PFSK-1 (cell line): ENCODE results near the gene AFAP1L1.

Experiments
- TAF1 ChIP-seq: IDR thresholded peaks from 2 replicates; pipeline ENCODE4 v1.6.1; 2012; ENCODE audit warnings: low read length, control low read depth, borderline replicate concordance; ENCODE audit not compliant: insufficient read depth
- TF ChIP-seq, protein P1 (sequence below), 2 experiments: IDR thresholded peaks; 2 replicates each; pipeline versions ENCODE4 v1.6.1 to v1.8.0; 2011 to 2012; ENCODE audit warnings: low read depth in 2 of 2, low read length in 2 of 2, control low read depth in 1 of 2, inconsistent platforms in 1 of 2, mild to moderate bottlenecking in 1 of 2, moderate library complexity in 1 of 2; ENCODE audit not compliant: insufficient read depth in 1 of 2

DNA sequence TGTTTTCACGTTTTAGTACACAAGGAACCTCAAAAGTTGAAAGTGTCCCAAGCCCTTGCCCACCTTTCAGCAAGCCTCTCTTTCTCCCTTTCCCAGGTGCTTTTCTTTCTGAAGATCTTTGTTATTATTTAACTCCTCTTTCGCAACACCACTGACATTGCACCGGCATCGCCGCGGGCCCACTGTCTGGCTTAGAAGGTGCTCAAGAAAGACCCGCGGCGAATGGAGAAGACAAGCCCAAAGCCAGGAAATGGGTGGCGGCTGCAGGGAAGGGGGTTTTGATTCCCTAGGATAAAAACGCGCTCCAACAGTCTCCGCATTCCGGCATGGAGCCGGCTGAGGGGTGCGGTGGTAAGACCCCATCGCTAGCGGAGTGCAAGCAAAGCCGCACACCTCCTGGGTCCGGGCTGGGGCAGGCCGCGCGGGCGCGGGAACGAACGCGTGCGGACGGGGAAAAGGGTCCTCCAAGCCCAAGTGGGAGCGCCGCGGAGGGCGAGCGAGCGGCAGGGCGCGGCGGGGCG, 404 bp upstream of the AFAP1L1 start:
- no peak for TF ChIP-seq TAF1
- TF ChIP-seq, protein P1, sequence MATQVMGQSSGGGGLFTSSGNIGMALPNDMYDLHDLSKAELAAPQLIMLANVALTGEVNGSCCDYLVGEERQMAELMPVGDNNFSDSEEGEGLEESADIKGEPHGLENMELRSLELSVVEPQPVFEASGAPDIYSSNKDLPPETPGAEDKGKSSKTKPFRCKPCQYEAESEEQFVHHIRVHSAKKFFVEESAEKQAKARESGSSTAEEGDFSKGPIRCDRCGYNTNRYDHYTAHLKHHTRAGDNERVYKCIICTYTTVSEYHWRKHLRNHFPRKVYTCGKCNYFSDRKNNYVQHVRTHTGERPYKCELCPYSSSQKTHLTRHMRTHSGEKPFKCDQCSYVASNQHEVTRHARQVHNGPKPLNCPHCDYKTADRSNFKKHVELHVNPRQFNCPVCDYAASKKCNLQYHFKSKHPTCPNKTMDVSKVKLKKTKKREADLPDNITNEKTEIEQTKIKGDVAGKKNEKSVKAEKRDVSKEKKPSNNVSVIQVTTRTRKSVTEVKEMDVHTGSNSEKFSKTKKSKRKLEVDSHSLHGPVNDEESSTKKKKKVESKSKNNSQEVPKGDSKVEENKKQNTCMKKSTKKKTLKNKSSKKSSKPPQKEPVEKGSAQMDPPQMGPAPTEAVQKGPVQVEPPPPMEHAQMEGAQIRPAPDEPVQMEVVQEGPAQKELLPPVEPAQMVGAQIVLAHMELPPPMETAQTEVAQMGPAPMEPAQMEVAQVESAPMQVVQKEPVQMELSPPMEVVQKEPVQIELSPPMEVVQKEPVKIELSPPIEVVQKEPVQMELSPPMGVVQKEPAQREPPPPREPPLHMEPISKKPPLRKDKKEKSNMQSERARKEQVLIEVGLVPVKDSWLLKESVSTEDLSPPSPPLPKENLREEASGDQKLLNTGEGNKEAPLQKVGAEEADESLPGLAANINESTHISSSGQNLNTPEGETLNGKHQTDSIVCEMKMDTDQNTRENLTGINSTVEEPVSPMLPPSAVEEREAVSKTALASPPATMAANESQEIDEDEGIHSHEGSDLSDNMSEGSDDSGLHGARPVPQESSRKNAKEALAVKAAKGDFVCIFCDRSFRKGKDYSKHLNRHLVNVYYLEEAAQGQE (IDR thresholded peaks at IDR 0.05; ENCODE audit: insufficient read depth in 1 of 2, low read depth in 2 of 2, low read length in 2 of 2) = no peak
